Mucosa of rectum (tissue), 2 donors: ENCODE measurements around the gene DDIT3.
A peak's percentile ranks its signal among the peaks of the same experiment; 100 is the strongest.
"Not testable (repeated sequence)": the region's sequence is repeated elsewhere in the genome, so short reads cannot be mapped to it uniquely, and the experiment has no call there.

ENCODE experiments used
- H3K27ac ChIP-seq, 2 donors: one replicate each; pipeline ENCODE4 v1.7.0; 2013; ENCODE audit warnings: inconsistent platforms in 2 of 2, low read depth in 2 of 2, low read length in 2 of 2
- H3K27me3 ChIP-seq, 2 donors: one replicate each; pipeline ENCODE4 v1.7.0; 2013; ENCODE audit warnings: low read length in 2 of 2; ENCODE audit not compliant: control insufficient read depth in 2 of 2, insufficient read depth in 2 of 2
- H3K36me3 ChIP-seq, 2 donors: one replicate each; pipeline ENCODE4 v1.7.0; 2013; ENCODE audit warnings: low read length in 2 of 2; ENCODE audit not compliant: control insufficient read depth in 2 of 2, insufficient read depth in 2 of 2
- H3K4me1 ChIP-seq, 2 donors: one replicate each; pipeline ENCODE4 v1.7.0; 2013; ENCODE audit warnings: low read length in 2 of 2, mild to moderate bottlenecking in 1 of 2; ENCODE audit not compliant: control insufficient read depth in 2 of 2, insufficient read depth in 2 of 2
- H3K4me3 ChIP-seq, 2 donors: one replicate each; pipeline ENCODE4 v1.7.0; 2013; ENCODE audit warnings: low read length in 2 of 2
- H3K9ac ChIP-seq, 2 donors: one replicate each; pipeline ENCODE4 v1.7.0; 2013; ENCODE audit warnings: low read length in 2 of 2, low read depth in 1 of 2, mild to moderate bottlenecking in 1 of 2
- H3K9me3 ChIP-seq, 2 donors: one replicate each; pipeline ENCODE4 v1.7.0; 2013; ENCODE audit warnings: low read length in 2 of 2; ENCODE audit not compliant: control insufficient read depth in 2 of 2
- donor health status: healthy.
- donor health status: Normal muscosa, but diverticular disease.

Gene DDIT3

DNA sequence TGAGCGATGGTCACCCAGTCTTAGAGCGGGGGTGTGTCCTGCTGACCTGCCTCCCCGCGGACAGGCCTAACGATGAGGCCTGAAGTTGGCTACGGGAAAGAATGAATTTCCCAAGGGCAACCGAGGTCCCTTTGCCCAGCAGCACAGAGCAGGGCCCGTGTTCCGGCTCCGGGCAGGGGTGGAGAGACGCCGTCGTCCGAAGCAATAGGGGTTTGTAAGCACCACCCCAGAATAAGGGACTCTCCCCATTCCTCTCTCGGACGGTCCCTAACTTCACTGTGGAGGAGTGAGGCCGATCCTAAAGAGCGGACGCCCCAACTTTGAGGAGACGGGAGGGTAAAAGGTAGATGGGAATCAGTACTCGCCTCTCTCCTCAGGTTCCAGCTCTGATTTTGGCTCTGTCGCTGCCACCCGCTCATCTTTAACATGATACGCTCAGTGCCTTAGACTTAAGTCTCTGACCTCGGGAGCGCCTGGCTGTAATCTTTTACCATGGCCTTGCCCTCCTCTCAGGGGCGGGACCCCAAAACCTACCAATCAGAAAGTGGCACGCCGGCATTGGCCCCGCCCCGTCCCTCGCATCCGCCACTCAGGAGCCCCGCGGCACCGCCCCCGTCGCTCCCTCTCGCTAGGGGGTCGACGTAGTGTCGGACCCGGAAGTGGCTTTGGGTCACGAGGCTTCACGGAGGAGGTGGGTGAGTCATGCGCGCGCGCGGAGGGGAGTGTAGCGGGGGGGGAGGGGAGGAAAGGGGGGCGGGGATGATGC, at the start of gene DDIT3:
Gene DDIT3 (minus strand): TSS at position 462 of the 766 bp plus-strand sequence. CDS start 3,108 bp downstream, outside the sequence.
- Histone ChIP-seq H3K4me1 (peaks cover 50 to 52% of the 10 kb centered on the region in 2 donors), H3K27ac (peak within 1 kb of the TSS; percentile 94 to 96), H3K36me3 (peaks cover 33 to 39% of the 10 kb centered on the region in 2 donors), H3K4me3 (peak within 1 kb of the TSS; percentile 95 to 99), H3K9me3 (no peaks in the 10 kb centered on the region), H3K9ac (peak within 1 kb of the TSS; percentile 98), H3K27me3 (no peaks in the 10 kb centered on the region)

GRCh38 chr12:57569858-57570257, 49.5 kb upstream of the DDIT3 start:
- H3K27ac ChIP-seq = no peak overlapping the region
- H3K4me1 ChIP-seq = no peaks in the 10 kb centered on the region

DNA sequence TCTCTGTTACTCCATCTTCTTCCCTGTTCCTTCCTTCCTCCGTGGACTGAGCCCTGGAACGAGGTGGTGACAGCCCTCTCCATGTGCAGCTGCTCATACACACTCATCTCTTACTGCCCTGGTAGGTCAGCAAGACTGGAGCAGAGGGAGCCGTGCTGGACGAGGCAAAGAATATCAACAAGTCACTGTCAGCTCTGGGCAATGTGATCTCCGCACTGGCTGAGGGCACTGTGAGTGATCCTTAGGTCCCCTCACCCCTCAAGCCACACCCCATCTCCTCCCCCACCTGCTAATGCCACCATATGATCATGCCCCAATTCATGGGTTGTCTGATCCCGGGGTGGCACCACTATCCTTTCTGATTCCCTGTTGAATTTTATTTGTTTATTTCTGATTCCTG, 48.5 kb upstream of the DDIT3 start:
- no peaks in the 10 kb centered on the region for H3K36me3 ChIP-seq
- H3K4me3 ChIP-seq = no peak overlapping the region
- H3K27ac ChIP-seq = no peak overlapping the region
- no peak overlapping the region for H3K9ac ChIP-seq
- H3K27me3 ChIP-seq = peaks cover 3 to 6% of the 10 kb centered on the region in 2 donors
- no peaks in the 10 kb centered on the region for H3K4me1 ChIP-seq
- no peaks in the 10 kb centered on the region for H3K9me3 ChIP-seq

More at GRCh38 chr12:57569858-57570257, 49.5 kb upstream of the DDIT3 start:
- H3K9me3 ChIP-seq = no peaks in the 10 kb centered on the region
- H3K36me3 ChIP-seq = no peaks in the 10 kb centered on the region
- H3K4me3 ChIP-seq = no peak overlapping the region
- no peak overlapping the region for H3K9ac ChIP-seq
- H3K27me3 ChIP-seq = peaks cover 0 to 1% of the 10 kb centered on the region in 2 donors

DNA sequence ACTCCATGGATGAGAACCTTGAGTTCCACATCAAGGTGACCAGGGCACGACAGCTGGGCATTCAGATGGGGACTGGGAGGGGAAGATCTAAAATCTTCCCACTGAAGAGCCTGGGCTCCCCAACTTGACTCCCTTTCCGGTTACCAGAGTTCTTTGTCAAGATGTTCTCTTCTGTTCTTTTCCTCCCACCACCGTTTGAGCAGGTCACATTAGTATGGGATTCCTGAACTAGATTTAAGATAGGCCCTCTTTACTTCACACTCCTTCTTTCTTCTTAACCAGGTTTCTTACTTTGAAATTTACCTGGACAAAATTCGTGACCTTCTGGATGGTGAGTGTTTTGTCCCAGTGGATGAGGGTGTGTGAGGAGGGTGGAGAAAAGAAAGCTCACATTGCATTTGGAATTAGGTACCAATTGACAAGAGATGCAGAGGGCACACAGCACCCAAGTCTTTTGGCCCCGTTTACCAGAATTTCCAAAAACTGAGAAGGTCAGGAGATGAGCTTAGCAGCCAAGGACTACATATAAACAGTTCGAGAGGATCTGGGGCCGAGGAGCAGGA, 43.9 kb upstream of the DDIT3 start:
- Histone ChIP-seq H3K36me3 (no peaks in the 10 kb centered on the region), H3K4me3 (no peak overlapping the region), H3K9ac (no peak overlapping the region), H3K4me1 (no peaks in the 10 kb centered on the region), H3K27ac (no peak overlapping the region), H3K9me3 (no peaks in the 10 kb centered on the region), H3K27me3 (peaks cover 6% of the 10 kb centered on the region in 2 donors)

- H3K4me3 ChIP-seq = no peak overlapping the region
- H3K27me3 ChIP-seq = peaks cover 6% of the 10 kb centered on the region in 2 donors
- H3K9ac ChIP-seq = no peak overlapping the region
These were observed 43.0 kb upstream of the DDIT3 start for GRCh38 chr12:57563358-57563757.

DNA sequence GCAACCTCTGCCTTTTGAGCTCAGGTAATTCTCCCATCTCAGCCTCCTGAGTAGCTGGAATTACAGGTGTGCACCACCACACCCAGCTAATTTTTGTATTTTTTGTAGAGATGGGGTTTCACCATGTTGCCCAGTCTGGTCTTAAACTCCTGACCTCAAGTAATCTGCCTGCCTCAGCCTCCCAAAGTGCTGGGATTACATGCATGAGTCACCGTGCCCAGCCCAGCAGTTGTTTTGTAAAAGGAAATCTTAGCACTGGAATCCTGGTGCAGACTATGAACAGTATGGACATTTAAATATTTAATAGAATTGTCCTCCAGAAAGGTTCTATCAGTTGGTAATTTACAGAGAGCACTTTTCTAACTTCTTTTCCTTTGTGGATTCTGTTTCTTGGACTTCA, 40.8 kb upstream of the DDIT3 start:
- H3K9me3 ChIP-seq, H3K4me3 ChIP-seq, H3K27me3 ChIP-seq, H3K27ac ChIP-seq, H3K4me1 ChIP-seq, H3K36me3 ChIP-seq, H3K9ac ChIP-seq: not testable (repeated sequence)

More at GRCh38 chr12:57563358-57563757, 43.0 kb upstream of the DDIT3 start:
- H3K4me1 ChIP-seq = no peaks in the 10 kb centered on the region
- no peaks in the 10 kb centered on the region for H3K36me3 ChIP-seq
- H3K9me3 ChIP-seq = no peaks in the 10 kb centered on the region
- H3K27ac ChIP-seq = no peak overlapping the region

- Histone ChIP-seq H3K27me3 (peaks cover 6% of the 10 kb centered on the region in 2 donors), H3K9ac (no peak overlapping the region), H3K9me3 (no peaks in the 10 kb centered on the region), H3K27ac (no peak overlapping the region), H3K36me3 (no peaks in the 10 kb centered on the region), H3K4me1 (no peaks in the 10 kb centered on the region), H3K4me3 (no peak overlapping the region)
These were observed 40.2 kb upstream of the DDIT3 start for GRCh38 chr12:57560516-57560915.

- Histone ChIP-seq H3K27me3 (peaks cover 0 to 3% of the 10 kb centered on the region in 2 donors), H3K36me3 (no peaks in the 10 kb centered on the region), H3K27ac (no peak overlapping the region), H3K9me3 (no peaks in the 10 kb centered on the region), H3K9ac (no peak overlapping the region), H3K4me1 (no peaks in the 10 kb centered on the region), H3K4me3 (no peak overlapping the region)
These were observed 38.5 kb upstream of the DDIT3 start for GRCh38 chr12:57558864-57559263.

DNA sequence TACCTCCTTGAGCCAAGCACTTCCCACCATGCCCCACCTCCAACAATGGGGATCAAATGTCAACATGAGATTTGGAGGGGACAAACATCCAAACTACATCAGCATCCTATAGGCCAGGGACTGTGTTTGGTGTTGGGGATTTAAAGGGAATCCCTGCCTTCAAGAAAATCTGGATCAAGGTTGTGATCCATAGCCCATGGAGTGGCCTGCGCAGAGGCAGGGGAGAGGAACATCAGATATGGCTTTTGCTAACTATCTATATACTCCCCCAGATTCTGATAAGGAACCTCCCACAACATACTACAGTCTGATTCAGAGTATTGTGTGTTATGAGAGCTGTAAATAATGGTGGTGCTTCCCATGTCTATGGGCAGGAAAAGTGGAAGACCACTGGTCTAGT, 34.6 kb upstream of the DDIT3 start:
- H3K4me3 ChIP-seq = no peak overlapping the region
- H3K9ac ChIP-seq = no peak overlapping the region
- H3K27me3 ChIP-seq = peaks cover 6 to 13% of the 10 kb centered on the region in 2 donors
- H3K36me3 ChIP-seq = no peaks in the 10 kb centered on the region
- no peaks in the 10 kb centered on the region for H3K9me3 ChIP-seq
- no peak overlapping the region for H3K27ac ChIP-seq
- H3K4me1 ChIP-seq = no peaks in the 10 kb centered on the region

DNA sequence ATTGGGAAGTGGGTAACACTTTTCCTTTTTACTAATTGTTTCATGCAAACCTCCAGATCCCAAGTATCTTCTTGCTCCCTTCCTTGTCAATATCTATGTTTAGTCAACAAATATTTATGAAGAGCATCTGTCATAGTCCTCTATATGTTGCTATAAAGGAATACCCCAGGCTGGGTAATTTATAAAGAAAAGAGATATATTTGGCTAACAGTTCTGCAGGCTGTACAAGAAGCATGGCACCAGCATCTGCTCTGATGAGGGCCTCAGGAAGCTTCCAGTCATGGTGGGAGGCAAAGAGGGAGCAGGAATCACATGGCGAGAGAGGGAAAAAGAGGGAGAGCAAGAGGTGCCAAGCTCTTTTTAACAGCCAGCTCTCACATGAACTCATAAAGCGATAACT, 34.1 kb upstream of the DDIT3 start:
- Histone ChIP-seq H3K4me1 (no peaks in the 10 kb centered on the region), H3K9ac (no peak overlapping the region), H3K27ac (no peak overlapping the region), H3K4me3 (no peak overlapping the region), H3K9me3 (no peaks in the 10 kb centered on the region), H3K27me3 (peaks cover 8 to 15% of the 10 kb centered on the region in 2 donors), H3K36me3 (no peaks in the 10 kb centered on the region)
